Neural cell (in vitro differentiated cells): Measurements from ENCODE around the gene METTL2B.
"Not testable (repeated sequence)": the region's sequence is repeated elsewhere in the genome, so short reads cannot be mapped to it uniquely, and the experiment has no call there.

Experiments
- EZH2 ChIP-seq: fragments of 200-600, 300-800 bp; shearing (Covaris generic), sonication (generic); IDR thresholded peaks from 2 replicates; pipeline ENCODE4 v1.6.1; 2014; ENCODE audit warnings: antibody characterized with exemption, low read length, borderline replicate concordance, mild to moderate bottlenecking; ENCODE audit not compliant: insufficient read depth, poor library complexity, severe bottlenecking
- RAD21 ChIP-seq: fragments of 450-650 bp; conservative IDR thresholded peaks from 2 replicates; pipeline ENCODE4 v1.6.1; 2014; ENCODE audit warnings: antibody characterized with exemption, mild to moderate bottlenecking, moderate library complexity
- TF ChIP-seq, protein P1 (sequence below): fragments of 450-650 bp; IDR thresholded peaks from 2 replicates; pipeline ENCODE4 v1.5.1; 2014; ENCODE audit warnings: antibody characterized with exemption, mild to moderate bottlenecking, moderate library complexity; ENCODE audit not compliant: poor library complexity, severe bottlenecking

DNA sequence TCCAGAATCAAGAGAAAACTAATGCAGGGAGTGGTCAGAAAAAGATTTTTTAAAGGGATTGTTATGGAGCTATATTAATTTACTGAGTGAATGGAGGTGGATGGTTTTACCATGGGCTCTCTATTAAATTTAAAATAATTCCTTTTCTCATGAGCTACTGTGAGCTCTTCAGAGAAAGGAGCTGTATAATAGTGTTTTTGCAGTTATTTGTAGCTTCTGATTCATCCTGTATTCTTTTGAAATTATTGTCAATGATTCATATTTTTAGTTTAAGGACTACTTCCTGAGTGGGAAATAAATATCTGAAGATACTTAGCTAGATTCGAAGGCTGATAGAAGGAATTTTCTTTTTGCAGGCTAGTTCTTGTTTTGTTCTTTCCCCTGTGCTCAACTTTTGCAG is 56.4 kb downstream of the METTL2B start:
- TF ChIP-seq, protein P1, sequence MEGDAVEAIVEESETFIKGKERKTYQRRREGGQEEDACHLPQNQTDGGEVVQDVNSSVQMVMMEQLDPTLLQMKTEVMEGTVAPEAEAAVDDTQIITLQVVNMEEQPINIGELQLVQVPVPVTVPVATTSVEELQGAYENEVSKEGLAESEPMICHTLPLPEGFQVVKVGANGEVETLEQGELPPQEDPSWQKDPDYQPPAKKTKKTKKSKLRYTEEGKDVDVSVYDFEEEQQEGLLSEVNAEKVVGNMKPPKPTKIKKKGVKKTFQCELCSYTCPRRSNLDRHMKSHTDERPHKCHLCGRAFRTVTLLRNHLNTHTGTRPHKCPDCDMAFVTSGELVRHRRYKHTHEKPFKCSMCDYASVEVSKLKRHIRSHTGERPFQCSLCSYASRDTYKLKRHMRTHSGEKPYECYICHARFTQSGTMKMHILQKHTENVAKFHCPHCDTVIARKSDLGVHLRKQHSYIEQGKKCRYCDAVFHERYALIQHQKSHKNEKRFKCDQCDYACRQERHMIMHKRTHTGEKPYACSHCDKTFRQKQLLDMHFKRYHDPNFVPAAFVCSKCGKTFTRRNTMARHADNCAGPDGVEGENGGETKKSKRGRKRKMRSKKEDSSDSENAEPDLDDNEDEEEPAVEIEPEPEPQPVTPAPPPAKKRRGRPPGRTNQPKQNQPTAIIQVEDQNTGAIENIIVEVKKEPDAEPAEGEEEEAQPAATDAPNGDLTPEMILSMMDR = not testable (repeated sequence)
- TF ChIP-seq EZH2, RAD21: not testable (repeated sequence)
